Duodenal mucosa (tissue), 2 donors: ENCODE measurements around the gene HNRNPC.

Source experiments
- H3K27ac ChIP-seq: one replicate; pipeline ENCODE4 v1.7.0; 2013; ENCODE audit warnings: low read depth, low read length
- H3K27me3 ChIP-seq, 2 donors: one replicate each; pipeline ENCODE4 v1.7.0; 2013; ENCODE audit warnings: low read length in 2 of 2, control low read depth in 1 of 2; ENCODE audit not compliant: insufficient read depth in 2 of 2, control insufficient read depth in 1 of 2
- H3K36me3 ChIP-seq, 2 donors: one replicate each; pipeline ENCODE4 v1.7.0; 2013; ENCODE audit warnings: low read length in 2 of 2, control low read depth in 1 of 2; ENCODE audit not compliant: insufficient read depth in 2 of 2, control insufficient read depth in 1 of 2
- H3K4me1 ChIP-seq, 2 donors: one replicate each; pipeline ENCODE4 v1.7.0; 2013; ENCODE audit warnings: low read length in 2 of 2, control low read depth in 1 of 2; ENCODE audit not compliant: insufficient read depth in 2 of 2, control insufficient read depth in 1 of 2
- H3K4me3 ChIP-seq, 2 donors: one replicate each; pipeline ENCODE4 v1.7.0; 2013; ENCODE audit warnings: low read length in 2 of 2, low read depth in 1 of 2
- H3K9ac ChIP-seq, 2 donors: one replicate each; pipeline ENCODE4 v1.7.0; 2013; ENCODE audit warnings: low read length in 2 of 2, low read depth in 1 of 2
- H3K9me3 ChIP-seq, 2 donors: one replicate each; pipeline ENCODE4 v1.7.0; 2013; ENCODE audit warnings: low read length in 2 of 2, control low read depth in 1 of 2; ENCODE audit not compliant: control insufficient read depth in 1 of 2

Gene HNRNPC

DNA sequence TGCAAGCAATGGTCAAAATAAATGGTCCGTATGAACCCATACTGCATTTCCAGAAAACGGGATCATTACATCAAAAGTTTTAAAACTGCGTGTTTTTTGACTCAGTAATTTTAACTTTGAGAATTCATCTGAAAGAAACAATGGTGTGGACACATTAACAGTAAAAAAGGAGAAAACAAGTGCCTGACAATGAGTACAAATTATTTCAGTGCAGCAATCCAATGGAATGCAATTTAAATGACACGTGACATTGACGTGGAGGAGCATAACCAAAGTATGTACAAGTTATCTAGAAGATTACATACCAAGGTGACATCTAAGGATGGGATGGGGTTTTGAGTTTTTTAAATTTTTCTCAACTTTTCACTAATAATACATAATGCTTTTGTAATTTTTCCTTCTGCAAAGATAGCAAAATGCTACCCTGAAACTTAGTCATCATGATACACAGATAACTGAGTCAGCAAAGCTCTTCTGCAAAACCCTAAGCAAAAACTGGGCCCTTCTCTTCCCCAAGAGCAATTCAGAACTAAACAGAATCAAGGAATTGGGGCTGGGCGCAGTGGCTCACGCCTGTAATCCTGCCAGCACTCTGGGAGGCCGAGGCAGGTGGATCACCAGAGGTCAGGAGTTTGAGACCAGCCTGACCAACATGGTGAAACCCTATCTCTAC is 20.4 kb downstream of the HNRNPC start:
- no peaks in the 10 kb centered on the region for H3K27me3 ChIP-seq
- H3K27ac ChIP-seq, result no peak overlapping the region
- H3K36me3 ChIP-seq, result peaks cover 25 to 61% of the 10 kb centered on the region in 2 donors
- H3K9ac ChIP-seq, result no peak overlapping the region
- no peaks in the 10 kb centered on the region for H3K9me3 ChIP-seq
- H3K4me1 ChIP-seq, result peaks cover 4 to 6% of the 10 kb centered on the region in 2 donors
- no peak overlapping the region for H3K4me3 ChIP-seq

DNA sequence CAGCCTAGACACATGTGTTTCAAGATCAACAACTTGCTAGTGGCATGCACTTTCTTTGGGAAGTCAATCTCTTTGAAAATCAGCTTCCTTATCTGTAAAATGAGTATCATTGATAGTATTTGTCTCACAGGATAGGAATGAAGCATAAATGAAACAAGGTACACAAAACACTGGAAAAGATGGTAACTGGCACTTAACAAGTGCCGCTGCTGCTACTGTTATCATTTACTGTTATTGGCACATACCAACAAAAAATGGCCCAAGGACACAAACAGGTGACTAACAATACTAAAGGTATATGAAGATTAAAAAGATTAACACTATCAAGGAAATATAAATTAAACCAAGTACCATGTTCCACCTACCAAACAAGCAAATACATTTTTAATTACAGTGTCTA is 20.9 kb downstream of the HNRNPC start:
- Histone ChIP-seq H3K4me3 (no peak overlapping the region), H3K9me3 (no peaks in the 10 kb centered on the region), H3K9ac (no peak overlapping the region), H3K27ac (no peak overlapping the region), H3K4me1 (peaks cover 4 to 6% of the 10 kb centered on the region in 2 donors), H3K36me3 (peaks cover 25 to 61% of the 10 kb centered on the region in 2 donors), H3K27me3 (no peaks in the 10 kb centered on the region)

DNA sequence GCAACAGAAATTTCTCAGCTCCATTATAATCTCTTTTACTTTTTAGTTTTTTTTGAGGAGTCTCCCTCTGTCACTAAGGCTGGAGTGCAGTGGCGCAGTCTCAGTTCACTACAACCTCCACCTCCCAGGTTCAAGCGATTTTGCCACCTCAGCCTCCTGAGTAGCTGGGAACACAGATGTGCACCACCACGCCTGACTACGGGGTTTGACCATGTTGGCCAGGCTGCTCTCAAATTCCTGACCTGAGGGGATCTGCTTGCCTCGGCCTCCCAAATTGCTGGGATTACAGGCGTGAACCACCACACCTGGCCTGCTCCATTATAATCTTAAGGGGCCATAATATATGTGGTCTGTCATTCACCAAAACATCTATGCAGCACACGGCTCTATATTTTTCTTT is 23.4 kb downstream of the HNRNPC start:
- H3K36me3 ChIP-seq, result peaks cover 28 to 65% of the 10 kb centered on the region in 2 donors
- H3K4me3 ChIP-seq, result no peak overlapping the region
- no peaks in the 10 kb centered on the region for H3K9me3 ChIP-seq
- no peaks in the 10 kb centered on the region for H3K27me3 ChIP-seq
- no peak overlapping the region for H3K27ac ChIP-seq
- H3K4me1 ChIP-seq, result peaks cover 4 to 6% of the 10 kb centered on the region in 2 donors
- H3K9ac ChIP-seq, result no peak overlapping the region

DNA sequence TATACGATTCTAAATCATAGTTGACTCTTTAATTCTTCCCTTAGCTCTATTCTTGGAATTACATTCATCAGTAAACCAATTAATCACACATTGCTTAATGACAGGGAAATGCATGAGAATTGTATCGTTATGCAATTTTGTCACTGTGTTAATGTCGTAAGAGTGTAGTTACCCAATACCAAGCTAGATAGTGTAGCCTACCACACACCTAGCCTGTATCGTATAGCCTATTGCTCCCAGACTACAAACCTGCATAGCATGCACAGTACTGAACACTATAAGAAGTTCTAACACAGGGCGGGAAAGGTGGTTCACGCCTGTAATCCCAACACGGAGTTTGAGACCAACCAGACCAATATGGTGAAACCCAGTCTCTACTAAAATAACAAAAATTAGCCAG is 24.7 kb downstream of the HNRNPC start:
- Histone ChIP-seq H3K4me1 (peaks cover 4 to 6% of the 10 kb centered on the region in 2 donors), H3K27me3 (no peaks in the 10 kb centered on the region), H3K27ac (no peak overlapping the region), H3K9ac (no peak overlapping the region), H3K9me3 (no peaks in the 10 kb centered on the region), H3K36me3 (peaks cover 21 to 60% of the 10 kb centered on the region in 2 donors), H3K4me3 (no peak overlapping the region)

DNA sequence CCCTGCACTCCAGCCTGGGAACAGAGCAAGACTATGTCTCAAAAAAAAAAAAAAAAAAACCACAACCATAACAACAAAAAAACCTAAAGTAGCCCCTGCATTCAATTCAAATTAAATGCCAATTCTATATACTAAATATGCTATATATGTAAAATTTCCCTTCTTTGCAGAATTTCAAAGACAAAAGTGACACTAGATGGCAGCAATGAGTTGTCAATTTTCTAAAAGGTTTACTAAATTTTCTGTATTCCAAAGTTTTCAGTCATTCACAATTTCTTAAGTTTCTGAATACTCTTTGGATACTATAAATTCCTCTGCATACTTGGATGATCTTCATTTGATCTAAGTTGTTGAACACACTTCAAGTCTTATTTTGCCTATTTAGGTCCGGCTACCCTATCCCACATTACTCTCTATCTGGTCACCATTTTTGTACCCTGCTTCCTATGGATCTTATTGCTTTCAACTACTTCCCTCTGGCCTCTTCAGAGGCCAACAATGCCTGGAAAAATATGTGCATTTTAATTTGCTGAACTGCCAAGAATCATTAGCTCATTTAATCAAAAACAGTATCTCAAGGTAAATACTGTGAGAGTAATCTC is 27.9 kb downstream of the HNRNPC start:
- Histone ChIP-seq H3K9me3 (no peaks in the 10 kb centered on the region), H3K4me3 (no peak overlapping the region), H3K27me3 (no peaks in the 10 kb centered on the region), H3K36me3 (peaks cover 11 to 66% of the 10 kb centered on the region in 2 donors), H3K9ac (no peak overlapping the region), H3K27ac (no peak overlapping the region), H3K4me1 (peaks cover 0 to 5% of the 10 kb centered on the region in 2 donors)

DNA sequence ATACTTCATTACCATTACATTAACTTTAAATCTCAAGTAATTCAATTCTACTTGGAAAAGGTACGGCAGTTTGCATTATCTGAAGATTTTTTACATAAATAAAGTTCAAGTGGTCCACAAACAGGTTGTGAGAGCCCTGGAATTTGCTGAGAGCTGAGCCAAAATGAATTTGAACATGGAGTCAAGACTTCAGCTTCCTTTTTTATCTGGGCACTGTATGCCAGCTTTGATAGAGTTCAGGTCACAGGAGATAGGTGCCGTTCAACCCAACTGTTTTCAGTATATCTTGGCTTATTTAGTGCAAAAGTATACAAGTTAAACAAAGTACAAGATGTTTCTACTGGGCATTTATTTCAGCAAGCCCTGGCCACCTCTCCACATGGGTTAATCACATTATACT is 28.8 kb downstream of the HNRNPC start:
- no peak overlapping the region for H3K4me3 ChIP-seq
- H3K27ac ChIP-seq, result no peak overlapping the region
- H3K4me1 ChIP-seq, result peaks cover 5 to 6% of the 10 kb centered on the region in 2 donors
- H3K9me3 ChIP-seq, result no peaks in the 10 kb centered on the region
- no peak overlapping the region for H3K9ac ChIP-seq
- peaks cover 14 to 67% of the 10 kb centered on the region in 2 donors for H3K36me3 ChIP-seq
- no peaks in the 10 kb centered on the region for H3K27me3 ChIP-seq

DNA sequence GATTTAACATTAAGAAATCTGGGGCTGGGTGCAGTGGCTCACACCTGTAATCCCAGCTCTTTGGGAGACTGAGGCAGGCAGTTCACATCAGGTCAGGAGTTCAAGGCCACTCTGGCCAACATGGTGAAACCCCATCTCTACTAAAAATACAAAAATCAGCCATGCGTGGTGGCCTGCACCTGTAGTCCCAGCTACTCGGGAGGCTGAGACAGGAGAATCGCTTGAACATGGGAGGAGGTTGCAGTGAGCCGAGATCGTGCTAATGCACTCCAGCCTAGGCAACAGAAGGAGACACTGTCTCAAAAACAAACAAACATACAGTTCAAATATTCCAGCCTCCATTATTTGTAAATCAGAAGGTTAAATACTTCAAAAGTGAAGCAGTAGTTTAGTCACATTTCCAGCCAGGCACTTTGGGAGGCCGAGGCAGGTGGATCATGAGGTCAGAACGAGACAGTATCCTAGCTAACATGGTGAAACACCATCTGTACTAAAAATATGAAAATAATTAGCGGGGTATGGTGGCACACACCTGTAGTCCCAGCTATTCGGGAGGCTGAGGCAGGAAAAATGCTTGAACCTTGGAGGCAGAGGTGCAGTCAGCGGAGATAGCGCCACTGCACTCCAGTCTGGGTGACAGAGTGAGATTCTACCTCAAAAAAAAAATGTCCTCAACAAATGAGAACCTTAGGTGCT is 30.3 kb downstream of the HNRNPC start:
- H3K27me3 ChIP-seq, result no peaks in the 10 kb centered on the region
- H3K4me1 ChIP-seq, result peaks cover 5 to 12% of the 10 kb centered on the region in 2 donors
- no peak overlapping the region for H3K9ac ChIP-seq
- H3K9me3 ChIP-seq, result no peaks in the 10 kb centered on the region
- no peak overlapping the region for H3K4me3 ChIP-seq
- no peak overlapping the region for H3K27ac ChIP-seq
- H3K36me3 ChIP-seq, result peaks cover 9 to 56% of the 10 kb centered on the region in 2 donors

DNA sequence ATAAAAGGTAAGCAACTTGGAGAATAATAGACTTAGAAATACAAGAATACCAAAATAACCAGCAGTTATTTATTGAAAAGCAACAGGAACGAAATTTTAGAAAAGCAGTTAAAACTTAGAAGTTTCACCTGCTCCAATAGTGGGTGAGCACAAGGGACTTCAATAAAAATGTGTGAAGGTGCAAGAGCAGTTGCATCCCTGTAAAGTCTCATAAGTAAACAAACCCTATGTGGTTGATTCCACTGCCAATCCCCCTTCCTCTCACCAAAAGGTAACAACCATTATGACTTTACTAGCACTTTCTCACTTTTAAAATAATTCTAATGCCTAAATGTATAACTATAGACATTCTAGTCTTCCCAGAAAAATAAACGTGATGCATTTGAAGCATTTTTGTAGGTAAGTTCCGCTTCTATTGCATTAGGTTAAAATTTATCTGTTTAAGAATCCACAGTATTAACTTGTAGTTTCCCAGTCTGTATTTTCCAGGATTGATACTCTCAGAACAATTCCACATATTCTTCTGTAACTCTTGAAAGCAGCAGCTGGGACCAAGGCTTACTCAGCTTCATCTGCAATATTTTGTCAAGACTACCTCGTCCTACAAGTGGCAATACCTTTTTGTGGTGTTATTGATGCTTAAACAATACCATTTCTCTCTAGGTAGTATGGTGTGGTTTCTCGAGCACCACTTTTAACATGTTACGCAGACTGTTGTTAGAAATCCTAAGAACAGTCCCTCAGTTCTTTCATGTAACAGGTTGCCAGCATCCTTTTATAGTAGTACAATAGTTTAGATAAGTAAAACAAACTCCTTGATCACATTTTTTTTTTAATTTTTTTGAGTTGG is 32.1 kb downstream of the HNRNPC start:
- Histone ChIP-seq H3K4me1 (peaks cover 5 to 22% of the 10 kb centered on the region in 2 donors), H3K9ac (no peak overlapping the region), H3K4me3 (no peak overlapping the region), H3K36me3 (peaks cover 12 to 59% of the 10 kb centered on the region in 2 donors), H3K9me3 (no peaks in the 10 kb centered on the region), H3K27me3 (no peaks in the 10 kb centered on the region), H3K27ac (no peak overlapping the region)

DNA sequence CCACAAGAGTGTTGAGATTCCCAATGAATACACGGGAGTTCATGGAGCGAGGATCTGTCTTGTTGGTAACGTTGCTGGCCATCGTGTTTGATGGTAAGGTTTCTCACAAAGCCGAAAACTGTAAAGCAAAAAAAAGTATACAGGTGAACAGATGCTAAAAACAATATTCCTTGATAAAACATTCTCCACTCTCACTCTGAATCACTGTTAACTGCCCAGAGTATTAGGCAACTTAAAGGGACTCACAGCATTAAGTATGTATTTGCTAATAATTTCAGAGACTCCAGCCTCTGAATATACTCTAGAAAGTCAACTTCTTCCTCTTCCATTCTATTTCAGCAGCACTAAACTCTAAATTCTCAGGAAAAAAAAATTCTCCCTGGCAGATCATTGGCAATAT is 35.1 kb downstream of the HNRNPC start:
- Histone ChIP-seq H3K4me1 (peaks cover 5 to 22% of the 10 kb centered on the region in 2 donors), H3K36me3 (peaks cover 30 to 70% of the 10 kb centered on the region in 2 donors), H3K9ac (no peak overlapping the region), H3K4me3 (no peak overlapping the region), H3K27me3 (no peaks in the 10 kb centered on the region), H3K9me3 (no peaks in the 10 kb centered on the region), H3K27ac (no peak overlapping the region)
